ENCODE measurements around the gene PTPRR.

PTPRR gene

GRCh38 chr12:70920251-70920851 is at the start of gene PTPRR:
PTPRR (minus strand) TSS chr12:70920738; CDS start chr12:70920390, 348 bp downstream.
- no peak for DNase-seq

GRCh38 chr12:70966996-70967790 is 46.7 kb upstream of the PTPRR start:
- peak; percentile 21 for DNase-seq

GRCh38 chr12:70966046-70966445 is 45.5 kb upstream of the PTPRR start:
- no peak for DNase-seq

- DNase-seq: no peak
Measured at GRCh38 chr12:70964867-70965510, 44.5 kb upstream of the PTPRR start.

GRCh38 chr12:70963081-70963660 is 42.6 kb upstream of the PTPRR start:
- DNase-seq: no peak

GRCh38 chr12:70962226-70962794 is 41.8 kb upstream of the PTPRR start:
- DNase-seq: no peak

- no peak for DNase-seq
Measured at GRCh38 chr12:70960484-70960883, 39.9 kb upstream of the PTPRR start.

GRCh38 chr12:70955415-70955814 is 34.9 kb upstream of the PTPRR start:
- no peak for DNase-seq

- no peak for DNase-seq
Measured at GRCh38 chr12:70950451-70950850, 29.9 kb upstream of the PTPRR start.

- peak; percentile 84 for DNase-seq
Measured at GRCh38 chr12:70948976-70949336, 28.4 kb upstream of the PTPRR start.

- no peak for DNase-seq
Measured at GRCh38 chr12:70948236-70948975, 27.9 kb upstream of the PTPRR start.

- no peak for DNase-seq
Measured at GRCh38 chr12:70936203-70936813, 15.8 kb upstream of the PTPRR start.

GRCh38 chr12:70933133-70933532 is 12.6 kb upstream of the PTPRR start:
- DNase-seq: no peak

- no peak for DNase-seq
Measured at GRCh38 chr12:70929029-70929428, 8.5 kb upstream of the PTPRR start.

- DNase-seq: no peak
Measured at GRCh38 chr12:70928071-70928470, 7.5 kb upstream of the PTPRR start.

- DNase-seq: no peak
Measured at GRCh38 chr12:70927356-70927755, 6.8 kb upstream of the PTPRR start.

GRCh38 chr12:70925539-70925938 is 5.0 kb upstream of the PTPRR start:
- no peak for DNase-seq

- DNase-seq: no peak
Measured at GRCh38 chr12:70920891-70921290, 353 bp upstream of the PTPRR start.

GRCh38 chr12:70919597-70920035 is 922 bp downstream of the PTPRR start:
- no peak for DNase-seq

GRCh38 chr12:70919176-70919575 is 1.4 kb downstream of the PTPRR start:
- no peak for DNase-seq

GRCh38 chr12:70918321-70918720 is 2.2 kb downstream of the PTPRR start:
- no peak for DNase-seq

- DNase-seq: no peak
Measured at GRCh38 chr12:70910666-70911065, 9.9 kb downstream of the PTPRR start.
